DND-41 (cell line): ENCODE data around the gene NARS2.

Source experiments
- ATAC-seq: fragments of 200-7000 bp; cut with Tn5 transposase; 3 replicates; pipeline ENCODE4 v1.9.1; 2021; ENCODE audit warnings: low read depth; ENCODE audit not compliant: insufficient read depth
- DNase-seq: peaks from one replicate; pipeline ENCODE4 v3.0.0-alpha.2; 2020
- H2AFZ ChIP-seq: 2 replicates; pipeline ENCODE4 v1.6.0; 2012; ENCODE audit warnings: low read depth, low read length
- H3K27ac ChIP-seq: 2 replicates; pipeline ENCODE4 v1.5.1; 2012; ENCODE audit warnings: low read length, inconsistent platforms
- H3K27me3 ChIP-seq: fragments of 200-600 bp; sonication (generic); 2 replicates; pipeline ENCODE4 v1.6.0; 2012; ENCODE audit warnings: low read length, mild to moderate bottlenecking, inconsistent platforms; ENCODE audit not compliant: insufficient read depth, poor library complexity
- H3K36me3 ChIP-seq: 2 replicates; pipeline ENCODE4 v1.5.1; 2012; ENCODE audit warnings: low read length, inconsistent platforms; ENCODE audit not compliant: insufficient read depth
- H3K4me1 ChIP-seq: 2 replicates; pipeline ENCODE4 v1.5.1; 2012; ENCODE audit warnings: mild to moderate bottlenecking, low read length; ENCODE audit not compliant: insufficient read depth
- H3K4me2 ChIP-seq: 2 replicates; pipeline ENCODE4 v1.6.0; 2012; ENCODE audit warnings: mild to moderate bottlenecking, moderate library complexity, low read length, inconsistent platforms; ENCODE audit not compliant: insufficient read depth
- H3K4me3 ChIP-seq, 2 experiments: fragments of 200-600 bp in 1 of 2; shearing (Covaris generic) in 1 of 2; 2 replicates each; pipeline ENCODE4 v1.5.1; 2012 to 2016; ENCODE audit warnings: inconsistent platforms in 2 of 2, low read length in 2 of 2, mild to moderate bottlenecking in 2 of 2, low read depth in 1 of 2, moderate library complexity in 1 of 2
- H3K79me2 ChIP-seq: 2 replicates; pipeline ENCODE4 v1.6.0; 2012; ENCODE audit warnings: low read length, inconsistent platforms; ENCODE audit not compliant: insufficient read depth
- H3K9ac ChIP-seq: 2 replicates; pipeline ENCODE4 v1.6.0; 2012; ENCODE audit warnings: low read depth, mild to moderate bottlenecking, inconsistent platforms, low read length, moderate library complexity
- H3K9me3 ChIP-seq: 2 replicates; pipeline ENCODE4 v1.5.1; 2012; ENCODE audit warnings: low read length, moderate library complexity, mild to moderate bottlenecking, inconsistent platforms; ENCODE audit not compliant: insufficient read depth, severe bottlenecking
- H4K20me1 ChIP-seq: 2 replicates; pipeline ENCODE4 v1.6.0; 2012; ENCODE audit warnings: low read length; ENCODE audit not compliant: insufficient read depth
- EZH2 ChIP-seq: IDR thresholded peaks from 3 replicates; pipeline ENCODE4 v1.6.1; 2012; ENCODE audit warnings: borderline replicate concordance, low read depth, mild to moderate bottlenecking, moderate library complexity, low read length, inconsistent platforms; ENCODE audit not compliant: severe bottlenecking
- TF ChIP-seq, protein P1 (sequence below): IDR thresholded peaks from 2 replicates; pipeline ENCODE4 v1.5.1; 2012; ENCODE audit warnings: borderline replicate concordance, low read length, moderate library complexity, mild to moderate bottlenecking; ENCODE audit not compliant: poor library complexity, severe bottlenecking; ENCODE audit errors: extremely low read depth

NARS2 gene

DNA sequence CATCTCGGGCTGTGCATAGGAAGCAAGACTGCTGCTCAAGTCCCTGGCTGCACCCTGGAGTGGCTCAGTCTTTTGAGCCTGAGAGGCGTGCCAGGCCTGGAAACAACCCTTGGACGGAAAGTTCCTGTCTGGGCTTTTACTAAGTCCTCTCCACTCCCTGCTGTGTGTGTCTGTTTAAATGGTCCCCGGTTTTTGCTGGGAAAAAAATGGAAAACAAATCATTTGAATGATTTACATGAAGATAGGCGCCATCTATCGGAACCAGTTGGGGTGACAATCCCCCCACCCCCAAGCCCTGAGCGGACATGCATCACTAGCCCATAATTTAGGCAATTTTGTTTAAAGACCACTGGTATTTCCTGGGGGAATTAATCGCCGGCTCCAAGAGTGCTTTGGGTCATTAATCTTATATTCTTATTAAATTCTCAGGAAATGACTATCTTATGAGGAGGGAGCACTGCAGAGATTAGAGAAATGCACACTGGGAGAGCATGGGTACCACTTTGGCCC, 154.4 kb downstream of the NARS2 start:
- Histone ChIP-seq H3K4me1 (peaks cover 83% of the 10 kb centered on the region), H2AFZ (peak overlapping the region; percentile 63), H3K9me3 (no peaks in the 10 kb centered on the region), H3K79me2 (peaks cover 46% of the 10 kb centered on the region), H3K27ac (peak overlapping the region; percentile 99), H3K4me2 (peak overlapping the region; percentile 83), H4K20me1 (no peaks in the 10 kb centered on the region), H3K9ac (peak overlapping the region; percentile 92), H3K27me3 (no peaks in the 10 kb centered on the region), H3K36me3 (no peaks in the 10 kb centered on the region; the same call in 1 of the 2 replicates), H3K4me3 (peak overlapping the region in 1 of 2 experiments; percentile 52; a peak in 2 of 4 replicates)
- TF ChIP-seq EZH2, result no peak
- TF ChIP-seq, protein P1, sequence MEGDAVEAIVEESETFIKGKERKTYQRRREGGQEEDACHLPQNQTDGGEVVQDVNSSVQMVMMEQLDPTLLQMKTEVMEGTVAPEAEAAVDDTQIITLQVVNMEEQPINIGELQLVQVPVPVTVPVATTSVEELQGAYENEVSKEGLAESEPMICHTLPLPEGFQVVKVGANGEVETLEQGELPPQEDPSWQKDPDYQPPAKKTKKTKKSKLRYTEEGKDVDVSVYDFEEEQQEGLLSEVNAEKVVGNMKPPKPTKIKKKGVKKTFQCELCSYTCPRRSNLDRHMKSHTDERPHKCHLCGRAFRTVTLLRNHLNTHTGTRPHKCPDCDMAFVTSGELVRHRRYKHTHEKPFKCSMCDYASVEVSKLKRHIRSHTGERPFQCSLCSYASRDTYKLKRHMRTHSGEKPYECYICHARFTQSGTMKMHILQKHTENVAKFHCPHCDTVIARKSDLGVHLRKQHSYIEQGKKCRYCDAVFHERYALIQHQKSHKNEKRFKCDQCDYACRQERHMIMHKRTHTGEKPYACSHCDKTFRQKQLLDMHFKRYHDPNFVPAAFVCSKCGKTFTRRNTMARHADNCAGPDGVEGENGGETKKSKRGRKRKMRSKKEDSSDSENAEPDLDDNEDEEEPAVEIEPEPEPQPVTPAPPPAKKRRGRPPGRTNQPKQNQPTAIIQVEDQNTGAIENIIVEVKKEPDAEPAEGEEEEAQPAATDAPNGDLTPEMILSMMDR, result peak; percentile 84
- DNase-seq, result peak; percentile 84
- peak; percentile 10 for ATAC-seq

DNA sequence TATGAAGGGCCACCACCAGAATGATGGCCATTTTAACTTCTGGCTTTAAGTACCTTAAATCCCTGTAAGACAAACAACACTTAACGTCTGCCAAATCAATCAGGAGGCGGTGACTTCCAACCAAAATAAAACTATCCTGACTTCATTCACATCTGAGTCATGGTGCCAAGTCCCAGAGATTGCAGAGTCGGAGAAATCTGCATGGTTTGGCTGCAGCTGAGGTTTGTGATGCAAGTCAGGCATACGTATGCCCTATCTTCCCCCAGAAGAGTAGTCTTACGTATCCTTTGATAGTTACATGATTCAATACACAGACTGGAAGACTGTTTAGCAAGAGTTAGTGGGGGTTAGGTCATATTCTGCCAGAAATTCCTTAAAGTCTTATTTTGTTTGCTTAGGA, 155.3 kb downstream of the NARS2 start:
- H3K79me2 ChIP-seq, result peaks cover 56% of the 10 kb centered on the region
- H4K20me1 ChIP-seq, result no peaks in the 10 kb centered on the region
- DNase-seq, result peak; percentile 49
- H3K27me3 ChIP-seq, result no peaks in the 10 kb centered on the region
- H2AFZ ChIP-seq, result no peak overlapping the region
- H3K4me3 ChIP-seq, result peak overlapping the region in 1 of 2 experiments; percentile 71; a peak in 2 of 4 replicates
- H3K27ac ChIP-seq, result peak overlapping the region; percentile 99
- peak overlapping the region; percentile 83 for H3K4me2 ChIP-seq
- no peak for ATAC-seq
- TF ChIP-seq, protein P1, result no peak
- TF ChIP-seq EZH2, result no peak
- no peaks in the 10 kb centered on the region for H3K9me3 ChIP-seq
- H3K36me3 ChIP-seq, result no peaks in the 10 kb centered on the region; the same call in 1 of the 2 replicates
- peaks cover 83% of the 10 kb centered on the region for H3K4me1 ChIP-seq
- H3K9ac ChIP-seq, result peak overlapping the region; percentile 92

DNA sequence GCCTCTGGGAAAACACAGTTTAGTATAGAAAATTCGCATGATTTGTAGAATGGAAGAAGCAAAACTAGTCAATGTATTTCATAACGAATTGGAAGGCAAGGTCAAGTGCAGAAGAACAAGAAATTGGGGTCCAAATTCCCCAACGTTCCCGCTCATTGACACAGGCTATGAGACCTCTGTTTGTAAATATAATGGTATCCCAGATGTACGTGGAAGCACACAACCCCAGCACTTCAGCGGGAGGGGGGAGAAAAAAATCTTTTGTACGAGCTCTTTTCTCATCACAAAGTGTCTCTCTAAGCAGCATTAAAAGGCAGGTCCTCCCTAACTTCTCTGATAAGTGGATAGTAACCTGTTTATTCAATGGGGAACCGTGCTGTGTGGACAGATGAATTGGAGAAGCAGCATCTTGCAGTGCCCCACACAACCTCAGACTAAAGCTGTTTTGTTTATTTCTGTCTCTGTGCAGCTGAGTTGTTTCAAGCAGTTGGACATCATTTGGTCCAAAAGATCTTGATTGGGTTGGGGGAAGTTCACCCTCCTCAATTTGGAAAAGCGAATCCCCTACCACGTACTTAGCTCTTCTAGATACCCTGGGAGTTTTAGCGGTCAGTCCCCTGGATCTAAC, 156.0 kb downstream of the NARS2 start:
- peak overlapping the region; percentile 99 for H3K27ac ChIP-seq
- no peaks in the 10 kb centered on the region for H3K9me3 ChIP-seq
- H3K4me1 ChIP-seq, result peaks cover 84% of the 10 kb centered on the region
- H3K36me3 ChIP-seq, result peaks cover 1% of the 10 kb centered on the region
- H3K79me2 ChIP-seq, result peaks cover 62% of the 10 kb centered on the region
- peak overlapping the region; percentile 83 for H3K4me2 ChIP-seq
- TF ChIP-seq, protein P1, result no peak
- TF ChIP-seq EZH2, result no peak
- peak overlapping the region; percentile 69 to 71 for H3K4me3 ChIP-seq
- H4K20me1 ChIP-seq, result 0 out of 2 replicates have a peak, but pooled peaks cover 2% of the 10 kb centered on the region
- no peaks in the 10 kb centered on the region for H3K27me3 ChIP-seq
- ATAC-seq, result no peak
- peak overlapping the region; percentile 55; the same call in 1 of the 2 replicates for H2AFZ ChIP-seq
- no peak for DNase-seq
- H3K9ac ChIP-seq, result peak overlapping the region; percentile 92
